Lower leg skin (tissue), 4 donors: ENCODE measurements around the gene LNPEP. TPM values are rescaled to one million over a fixed set of nuclear protein-coding genes. Genes with fewer than 3 reads are reported as not detected.

Experiments
- DNase-seq, 2 donors: peaks; one replicate each; pipeline ENCODE4 v3.0.0-alpha.2; 2019; ENCODE audit warnings: low spot score in 2 of 2
- H3K4me3 ChIP-seq: fragments of 200-600 bp; sonication (generic); 2 replicates; pipeline ENCODE4 v1.5.1; 2017; ENCODE audit warnings: mild to moderate bottlenecking, low read depth; ENCODE audit not compliant: poor library complexity, severe bottlenecking
- POLR2A ChIP-seq, 2 donors: fragments of 450-650 bp; IDR thresholded peaks; one replicate each; pipeline ENCODE4 v1.6.1; 2016 to 2017; ENCODE audit warnings: antibody characterized with exemption in 2 of 2, mild to moderate bottlenecking in 1 of 2, moderate library complexity in 1 of 2
- WGBS, 2 donors: methylation state at CpG; one replicate each; pipeline ENCODE4 v1.1.5; 2018; 5-methylcytosine and 5-hydroxymethylcytosine counted together
- intact Hi-C: fragments of 100-400 bp; cut with DNase I; formaldehyde crosslinking; loops from one replicate; pipeline ENCODE4 v1.15.0; 2023; ENCODE audit warnings: low total_unique reads
- total RNA-seq, 4 donors: library from RNA; depleted of rRNA; stranded (reverse); fragments of >200 nt; gene quantifications; one replicate each; pipeline ENCODE4 v1.1.0, GENCODE V29; 2016
- TF ChIP-seq, protein P1 (sequence below), 3 donors: fragments of 450-650 bp; IDR thresholded peaks; one replicate each; pipeline ENCODE4 v1.5.1; 2016; ENCODE audit warnings: antibody characterized with exemption in 3 of 3, mild to moderate bottlenecking in 3 of 3, moderate library complexity in 2 of 3

Gene LNPEP
- total RNA-seq, 4 donors from 2014 or later = 53.9 to 60.1 (median 56.9) TPM

DNA sequence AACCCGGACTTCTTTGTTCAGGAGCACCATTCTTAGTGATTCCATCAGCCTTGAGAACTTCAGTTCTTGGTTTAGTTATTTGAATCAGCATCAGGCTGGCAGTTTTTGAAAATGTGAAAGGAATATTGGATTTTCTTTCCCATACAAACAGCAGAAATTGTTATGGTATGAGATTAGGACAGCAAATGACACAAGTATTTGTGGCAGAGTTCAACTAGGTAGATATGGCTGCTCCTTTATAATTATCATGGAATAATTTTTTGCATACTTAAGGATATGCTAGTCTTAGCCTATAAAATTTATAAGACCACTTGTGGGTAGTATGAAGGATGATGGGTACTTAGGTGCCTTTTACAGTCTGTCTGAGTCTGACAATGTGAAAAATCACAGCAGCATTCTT lies 34.0 kb upstream of the LNPEP start:
- 93 to 100% methylated on average over 1 of the region's 1 CpG for WGBS, 2 donors
- DNase-seq = no peak
- no peak overlapping the region for H3K4me3 ChIP-seq
- intact Hi-C loops = no loop called here
- TF ChIP-seq, protein P1, sequence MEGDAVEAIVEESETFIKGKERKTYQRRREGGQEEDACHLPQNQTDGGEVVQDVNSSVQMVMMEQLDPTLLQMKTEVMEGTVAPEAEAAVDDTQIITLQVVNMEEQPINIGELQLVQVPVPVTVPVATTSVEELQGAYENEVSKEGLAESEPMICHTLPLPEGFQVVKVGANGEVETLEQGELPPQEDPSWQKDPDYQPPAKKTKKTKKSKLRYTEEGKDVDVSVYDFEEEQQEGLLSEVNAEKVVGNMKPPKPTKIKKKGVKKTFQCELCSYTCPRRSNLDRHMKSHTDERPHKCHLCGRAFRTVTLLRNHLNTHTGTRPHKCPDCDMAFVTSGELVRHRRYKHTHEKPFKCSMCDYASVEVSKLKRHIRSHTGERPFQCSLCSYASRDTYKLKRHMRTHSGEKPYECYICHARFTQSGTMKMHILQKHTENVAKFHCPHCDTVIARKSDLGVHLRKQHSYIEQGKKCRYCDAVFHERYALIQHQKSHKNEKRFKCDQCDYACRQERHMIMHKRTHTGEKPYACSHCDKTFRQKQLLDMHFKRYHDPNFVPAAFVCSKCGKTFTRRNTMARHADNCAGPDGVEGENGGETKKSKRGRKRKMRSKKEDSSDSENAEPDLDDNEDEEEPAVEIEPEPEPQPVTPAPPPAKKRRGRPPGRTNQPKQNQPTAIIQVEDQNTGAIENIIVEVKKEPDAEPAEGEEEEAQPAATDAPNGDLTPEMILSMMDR (IDR thresholded peaks at IDR 0.05) = no peak
- TF ChIP-seq POLR2A (IDR thresholded peaks at IDR 0.05) = no peak

GRCh38 chr5:96902876-96903275 lies 33.0 kb upstream of the LNPEP start:
- 77 to 97% methylated on average over 3 of the region's 3 CpGs for WGBS, 2 donors
- intact Hi-C loops = no loop called here
- no peak for DNase-seq
- H3K4me3 ChIP-seq = no peak overlapping the region
- no peak for TF ChIP-seq POLR2A (IDR thresholded peaks at IDR 0.05)
- TF ChIP-seq, protein P1 (IDR thresholded peaks at IDR 0.05) = no peak

DNA sequence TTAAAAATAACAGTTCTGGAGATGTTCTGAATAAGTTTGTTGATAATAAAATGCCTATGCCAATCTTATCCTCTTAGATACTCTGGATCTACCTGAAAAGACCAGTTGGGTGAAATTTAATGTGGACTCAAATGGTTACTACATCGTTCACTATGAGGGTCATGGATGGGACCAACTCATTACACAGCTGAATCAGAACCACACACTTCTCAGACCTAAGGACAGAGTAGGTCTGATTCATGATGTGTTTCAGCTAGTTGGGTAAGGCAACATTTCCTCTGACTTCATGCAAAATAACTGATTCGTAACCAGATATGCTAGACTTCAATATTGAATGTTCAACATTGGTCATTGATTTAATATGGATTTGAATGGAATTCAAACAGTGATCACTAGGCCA lies 32.6 kb upstream of the LNPEP start:
- intact Hi-C loops = no loop called here
- no peak overlapping the region for H3K4me3 ChIP-seq
- 97 to 98% methylated on average over 2 of the region's 2 CpGs for WGBS, 2 donors
- no peak for DNase-seq
- TF ChIP-seq, protein P1 (IDR thresholded peaks at IDR 0.05) = no peak
- no peak for TF ChIP-seq POLR2A (IDR thresholded peaks at IDR 0.05)

DNA sequence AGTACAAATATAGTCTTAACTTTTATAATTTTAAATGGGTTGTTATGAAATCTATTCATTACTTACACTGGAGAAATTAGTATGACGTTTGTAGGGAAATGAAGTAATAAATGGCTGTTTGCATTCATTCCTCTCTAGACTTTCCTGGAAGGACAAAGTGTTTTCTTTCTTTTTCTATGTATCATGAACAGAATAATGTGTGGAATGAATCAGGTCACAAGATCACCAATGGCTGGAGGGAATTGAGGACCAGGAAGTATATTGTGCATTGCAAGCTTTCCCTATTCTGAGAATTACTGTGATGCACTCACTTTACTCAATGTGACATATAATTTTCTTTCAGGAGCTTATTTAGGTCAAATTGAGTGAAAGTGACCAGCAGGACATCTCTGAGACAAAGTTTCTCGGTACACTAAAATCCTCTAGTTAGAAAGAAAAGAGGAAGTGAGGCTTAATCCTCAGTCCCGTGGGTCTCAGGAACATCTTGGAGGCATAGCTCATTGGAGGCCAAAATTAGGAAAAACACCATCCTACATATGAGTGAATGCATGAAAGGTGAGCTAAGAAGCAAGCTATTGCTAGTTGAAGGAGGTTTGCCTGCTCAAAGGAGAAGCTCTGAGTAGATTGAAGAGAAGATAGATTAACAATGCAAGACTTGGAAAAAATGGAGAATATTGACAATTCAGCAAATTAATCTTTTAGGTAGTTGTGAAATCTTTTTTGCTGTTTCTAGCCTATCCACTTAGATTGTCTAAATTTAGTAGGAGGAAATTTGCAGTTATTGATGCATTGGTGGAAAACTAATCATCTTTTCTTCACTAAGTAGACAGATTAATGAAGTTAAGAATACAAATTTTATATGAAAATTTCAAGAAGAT lies 31.6 kb upstream of the LNPEP start:
- WGBS, 2 donors = 68 to 82% methylated on average over 3 of the region's 3 CpGs
- intact Hi-C loops = no loop called here
- no peak overlapping the region for H3K4me3 ChIP-seq
- TF ChIP-seq POLR2A (IDR thresholded peaks at IDR 0.05) = no peak
- TF ChIP-seq, protein P1 (IDR thresholded peaks at IDR 0.05) = no peak
- no peak for DNase-seq

DNA sequence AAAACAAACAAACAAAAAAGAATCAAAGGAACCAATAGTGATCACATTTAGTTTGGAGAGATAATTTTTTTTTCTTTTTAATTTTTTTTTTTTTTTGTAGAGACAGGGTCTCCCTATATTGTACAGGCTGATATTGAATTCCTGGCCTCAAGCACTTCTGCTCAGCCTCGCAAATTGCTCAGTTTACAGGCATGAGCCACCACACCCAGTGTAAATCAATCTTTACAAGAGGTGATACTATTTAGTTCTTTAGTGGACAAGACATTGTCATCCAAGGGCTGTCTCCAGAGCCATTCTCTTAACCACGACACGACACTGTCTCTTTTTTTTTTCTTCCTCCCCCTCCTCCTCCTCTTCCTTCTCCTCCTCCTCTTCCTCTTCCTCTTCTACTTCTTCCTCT lies 30.0 kb upstream of the LNPEP start:
- intact Hi-C loops = no loop called here
- 87 to 89% methylated on average over 3 of the region's 3 CpGs for WGBS, 2 donors
- no peak overlapping the region for H3K4me3 ChIP-seq
- TF ChIP-seq POLR2A (IDR thresholded peaks at IDR 0.05) = no peak
- TF ChIP-seq, protein P1 (IDR thresholded peaks at IDR 0.05) = no peak
- no peak for DNase-seq
